GM12891 (cell line): ENCODE results near the gene TEX19.

ENCODE experiments used
- PAX5 ChIP-seq: IDR thresholded peaks from 2 replicates; pipeline ENCODE4 v1.6.1; 2011; ENCODE audit warnings: low read length, moderate library complexity, mild to moderate bottlenecking; ENCODE audit not compliant: insufficient read depth, severe bottlenecking
- POLR2A ChIP-seq: IDR thresholded peaks from 2 replicates; pipeline ENCODE4 v1.6.1; 2011; ENCODE audit warnings: low read depth, low read length, control low read depth
- POLR2AphosphoS5 ChIP-seq: IDR thresholded peaks from 2 replicates; pipeline ENCODE4 v1.6.1; 2011; ENCODE audit warnings: low read depth, low read length, control low read depth
- SPI1 ChIP-seq: IDR thresholded peaks from 2 replicates; pipeline ENCODE4 v1.6.1; 2011; ENCODE audit warnings: low read depth, low read length, control low read depth
- TAF1 ChIP-seq: IDR thresholded peaks from 2 replicates; pipeline ENCODE4 v1.6.1; 2011; ENCODE audit warnings: low read depth, low read length, control low read depth

GRCh38 chr17:82316651-82317393 lies 42.2 kb upstream of the TEX19 start:
- TF ChIP-seq TAF1, result no peak
- TF ChIP-seq POLR2A, result no peak
- TF ChIP-seq POLR2AphosphoS5, result no peak
- TF ChIP-seq SPI1, result no peak
- TF ChIP-seq PAX5, result no peak
